ENCODE results near the gene EIF3B. TPM values are rescaled to one million over a fixed set of nuclear protein-coding genes. Genes with fewer than 3 reads are reported as not detected.

Gene EIF3B
- total RNA-seq, 1 experiment from 2014 or later, result 290 TPM

- TF ChIP-seq, protein P1, sequence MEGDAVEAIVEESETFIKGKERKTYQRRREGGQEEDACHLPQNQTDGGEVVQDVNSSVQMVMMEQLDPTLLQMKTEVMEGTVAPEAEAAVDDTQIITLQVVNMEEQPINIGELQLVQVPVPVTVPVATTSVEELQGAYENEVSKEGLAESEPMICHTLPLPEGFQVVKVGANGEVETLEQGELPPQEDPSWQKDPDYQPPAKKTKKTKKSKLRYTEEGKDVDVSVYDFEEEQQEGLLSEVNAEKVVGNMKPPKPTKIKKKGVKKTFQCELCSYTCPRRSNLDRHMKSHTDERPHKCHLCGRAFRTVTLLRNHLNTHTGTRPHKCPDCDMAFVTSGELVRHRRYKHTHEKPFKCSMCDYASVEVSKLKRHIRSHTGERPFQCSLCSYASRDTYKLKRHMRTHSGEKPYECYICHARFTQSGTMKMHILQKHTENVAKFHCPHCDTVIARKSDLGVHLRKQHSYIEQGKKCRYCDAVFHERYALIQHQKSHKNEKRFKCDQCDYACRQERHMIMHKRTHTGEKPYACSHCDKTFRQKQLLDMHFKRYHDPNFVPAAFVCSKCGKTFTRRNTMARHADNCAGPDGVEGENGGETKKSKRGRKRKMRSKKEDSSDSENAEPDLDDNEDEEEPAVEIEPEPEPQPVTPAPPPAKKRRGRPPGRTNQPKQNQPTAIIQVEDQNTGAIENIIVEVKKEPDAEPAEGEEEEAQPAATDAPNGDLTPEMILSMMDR (IDR thresholded peaks at IDR 0.05; ENCODE audit: unreplicated experiment), result no peak
- Mint-ChIP-seq H3K4me1 (ENCODE audit: insufficient read depth, unreplicated experiment) (no peaks in the 10 kb centered on the region), H3K27me3 (ENCODE audit: insufficient read depth, unreplicated experiment) (no peaks in the 10 kb centered on the region), H3K9me3 (ENCODE audit: unreplicated experiment) (no peaks in the 10 kb centered on the region), H3K36me3 (ENCODE audit: insufficient read depth, unreplicated experiment) (peaks cover 11% of the 10 kb centered on the region), H3K4me3 (ENCODE audit: unreplicated experiment) (no peak overlapping the region), H3K27ac (ENCODE audit: low read depth, unreplicated experiment) (no peak overlapping the region)
- DNase-seq (ENCODE audit: unreplicated experiment), result no peak
- BruUV-seq (replicated peaks), result no TSS peak
- ChIA-PET POLR2A (interaction anchor here (0.6 kb wide), 1 partner anchor 73 kb away, joined by 4 read pairs; no protein-coding TSS in a partner anchor), CTCF (no interaction called here)
- intact Hi-C loops (cut with micrococcal nuclease), result no loop called here
Observed at GRCh38 chr7:2350055-2350454, 4.6 kb upstream of the EIF3B start.

GRCh38 chr7:2350861-2351260, 3.8 kb upstream of the EIF3B start:
- intact Hi-C loops (cut with micrococcal nuclease), result no loop called here
- POLR2A ChIA-PET, result no interaction called here
- DNase-seq (ENCODE audit: unreplicated experiment), result no peak
- BruUV-seq (replicated peaks), result no TSS peak
- no peak overlapping the region for H3K27ac Mint-ChIP-seq (ENCODE audit: low read depth, unreplicated experiment)
- H3K4me1 Mint-ChIP-seq (ENCODE audit: insufficient read depth, unreplicated experiment), result no peaks in the 10 kb centered on the region
- peaks cover 11% of the 10 kb centered on the region for H3K36me3 Mint-ChIP-seq (ENCODE audit: insufficient read depth, unreplicated experiment)
- H3K9me3 Mint-ChIP-seq (ENCODE audit: unreplicated experiment), result no peaks in the 10 kb centered on the region
- CTCF ChIA-PET, result interaction anchor here (0.6 kb wide), 1 partner anchor 341 kb away, joined by 4 read pairs; no protein-coding TSS in a partner anchor
- H3K4me3 Mint-ChIP-seq (ENCODE audit: unreplicated experiment), result no peak overlapping the region
- TF ChIP-seq, protein P1 (IDR thresholded peaks at IDR 0.05; ENCODE audit: unreplicated experiment), result no peak
- H3K27me3 Mint-ChIP-seq (ENCODE audit: insufficient read depth, unreplicated experiment), result no peaks in the 10 kb centered on the region

GRCh38 chr7:2353113-2353935, 1.3 kb upstream of the EIF3B start:
- no peak for DNase-seq (ENCODE audit: unreplicated experiment)
- no peaks in the 10 kb centered on the region for H3K27me3 Mint-ChIP-seq (ENCODE audit: insufficient read depth, unreplicated experiment)
- no peaks in the 10 kb centered on the region for H3K9me3 Mint-ChIP-seq (ENCODE audit: unreplicated experiment)
- peaks cover 9% of the 10 kb centered on the region for H3K4me1 Mint-ChIP-seq (ENCODE audit: insufficient read depth, unreplicated experiment)
- TSS peak; percentile 81 for BruUV-seq (replicated peaks)
- peaks cover 30% of the 10 kb centered on the region for H3K36me3 Mint-ChIP-seq (ENCODE audit: insufficient read depth, unreplicated experiment)
- ChIA-PET POLR2A (interaction anchor here (0.7 to 3.5 kb wide), 25 partner anchors 11 to 896 kb away, joined by 3 to 14 read pairs (median 5); partner anchors contain the start of genes CHST12, MAD1L1, MRM2 and NUDT1), CTCF (interaction anchor here (0.6 to 0.7 kb wide), 2 partner anchors 98 to 645 kb away, joined by 3 read pairs; no protein-coding TSS in a partner anchor)
- peak overlapping the region; percentile 91 for H3K4me3 Mint-ChIP-seq (ENCODE audit: unreplicated experiment)
- peak overlapping the region; percentile 100 for H3K27ac Mint-ChIP-seq (ENCODE audit: low read depth, unreplicated experiment)
- intact Hi-C loops (cut with micrococcal nuclease), result no loop called here
- TF ChIP-seq, protein P1 (IDR thresholded peaks at IDR 0.05; ENCODE audit: unreplicated experiment), result no peak

GRCh38 chr7:2353936-2354185, 766 bp upstream of the EIF3B start:
- Mint-ChIP-seq H3K27ac (ENCODE audit: low read depth, unreplicated experiment) (peak overlapping the region; percentile 100), H3K4me1 (ENCODE audit: insufficient read depth, unreplicated experiment) (peaks cover 9% of the 10 kb centered on the region), H3K27me3 (ENCODE audit: insufficient read depth, unreplicated experiment) (no peaks in the 10 kb centered on the region), H3K4me3 (ENCODE audit: unreplicated experiment) (peak overlapping the region; percentile 91), H3K36me3 (ENCODE audit: insufficient read depth, unreplicated experiment) (peaks cover 36% of the 10 kb centered on the region), H3K9me3 (ENCODE audit: unreplicated experiment) (no peaks in the 10 kb centered on the region)
- DNase-seq (ENCODE audit: unreplicated experiment), result peak; percentile 86
- TF ChIP-seq, protein P1 (IDR thresholded peaks at IDR 0.05; ENCODE audit: unreplicated experiment), result no peak
- POLR2A ChIA-PET, result interaction anchor here (0.7 to 3.5 kb wide), 29 partner anchors 10 to 896 kb away, joined by 3 to 14 read pairs (median 4); partner anchors contain the start of genes CHST12, MAD1L1, MRM2 and NUDT1
- BruUV-seq (replicated peaks), result no TSS peak
- intact Hi-C loops (cut with micrococcal nuclease), result no loop called here
- CTCF ChIA-PET, result interaction anchor here (0.6 to 0.7 kb wide), 2 partner anchors 97 to 178 kb away, joined by 3 to 4 read pairs; no protein-coding TSS in a partner anchor

Data from MCF 10A (cell line).